ENCODE data around the gene ADCY1. TPM values are rescaled to one million over a fixed set of nuclear protein-coding genes. Genes with fewer than 3 reads are reported as not detected.

Gene ADCY1
- total and polyA plus RNA-seq, 12 donors, result 0.46 to 8.6 (median 3.4) TPM

GRCh38 chr7:45617166-45617565 lies 43.0 kb downstream of the ADCY1 start:
- Histone ChIP-seq H3K27ac (no peak overlapping the region), H3K9me3 (peaks cover 0 to 93% (median 46%) of the 10 kb centered on the region in 11 donors), H3K4me1 (no peaks in the 10 kb centered on the region), H3K36me3 (peaks cover 0 to 14% (median 0%) of the 10 kb centered on the region in 9 donors), H3K4me3 (no peak overlapping the region), H3K27me3 (no peaks in the 10 kb centered on the region)
- no peak for DNase-seq
- no peak for TF ChIP-seq CTCF (IDR thresholded peaks at IDR 0.05)
- intact Hi-C loops (cut with DNase I), result no loop called here
- 78% methylated on average over 3 of the region's 3 CpGs for WGBS, 2 donors
- ATAC-seq, result no peak

- no peak overlapping the region for H3K27ac ChIP-seq
- no peak for ATAC-seq
- no peaks in the 10 kb centered on the region for H3K27me3 ChIP-seq
- H3K36me3 ChIP-seq, result no peaks in the 10 kb centered on the region
- intact Hi-C loops (cut with DNase I), result no loop called here
- H3K9me3 ChIP-seq, result peaks cover 0 to 45% (median 18%) of the 10 kb centered on the region in 11 donors
- TF ChIP-seq CTCF (IDR thresholded peaks at IDR 0.05), result no peak
- H3K4me1 ChIP-seq, result no peaks in the 10 kb centered on the region
- no peak for DNase-seq
- WGBS, 2 donors, result 80% methylated on average over 9 of the region's 9 CpGs
- H3K4me3 ChIP-seq, result no peak overlapping the region
Measured at GRCh38 chr7:45622058-45622457, 47.9 kb downstream of the ADCY1 start.

GRCh38 chr7:45623157-45623556 lies 49.0 kb downstream of the ADCY1 start:
- no peak overlapping the region for H3K4me3 ChIP-seq
- peaks cover 0 to 34% (median 10%) of the 10 kb centered on the region in 11 donors for H3K9me3 ChIP-seq
- no peak overlapping the region for H3K27ac ChIP-seq
- TF ChIP-seq CTCF (IDR thresholded peaks at IDR 0.05), result no peak
- no peaks in the 10 kb centered on the region for H3K36me3 ChIP-seq
- no peak for ATAC-seq
- 87 to 89% methylated on average over 7 of the region's 7 CpGs for WGBS, 2 donors
- intact Hi-C loops (cut with DNase I), result no loop called here
- H3K27me3 ChIP-seq, result no peaks in the 10 kb centered on the region
- no peak for DNase-seq
- no peaks in the 10 kb centered on the region for H3K4me1 ChIP-seq

GRCh38 chr7:45623740-45624391 lies 49.7 kb downstream of the ADCY1 start:
- no peak for DNase-seq
- H3K4me3 ChIP-seq, result no peak overlapping the region
- no peak for TF ChIP-seq CTCF (IDR thresholded peaks at IDR 0.05)
- ATAC-seq, result no peak
- H3K4me1 ChIP-seq, result no peaks in the 10 kb centered on the region
- intact Hi-C loops (cut with DNase I), result no loop called here
- no peaks in the 10 kb centered on the region for H3K36me3 ChIP-seq
- peaks cover 0 to 28% (median 10%) of the 10 kb centered on the region in 11 donors for H3K9me3 ChIP-seq
- no peak overlapping the region for H3K27ac ChIP-seq
- 76 to 80% methylated on average over 9 of the region's 9 CpGs for WGBS, 2 donors
- no peaks in the 10 kb centered on the region for H3K27me3 ChIP-seq
